Measurements from ENCODE around the gene SYNE2.

DNA sequence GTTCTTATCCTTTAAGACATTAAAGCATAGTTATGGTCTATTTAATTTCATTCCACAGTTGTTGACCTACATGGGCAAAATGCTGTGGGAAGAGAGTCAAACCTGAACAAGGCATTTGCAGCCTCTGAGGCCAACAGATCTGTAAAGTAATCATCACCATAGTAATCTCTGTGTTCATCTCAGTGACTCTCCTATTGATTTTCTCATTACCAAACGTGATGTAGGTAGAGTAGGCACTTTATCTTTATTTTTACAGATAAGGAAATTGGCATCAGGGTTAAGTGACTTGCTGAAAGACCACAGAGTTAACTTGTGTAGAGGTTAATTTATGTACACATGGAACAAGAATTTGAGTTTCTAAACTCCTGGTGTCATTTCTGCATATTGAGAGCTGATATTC is 238.4 kb downstream of the SYNE2 start:
- TF ChIP-seq POLR2A (IDR thresholded peaks at IDR 0.05) (no peak), CTCF (IDR thresholded peaks at IDR 0.05) (no peak)
